NCI-H1417 treated with DMSO at 0.1 percent for 48 hours (cell line): Measurements from ENCODE around the gene COPB2.

ENCODE experiments used
- DNase-seq: peaks from one replicate; lab custom pipeline; 2025; lab: John Stamatoyannopoulos, UW

COPB2 gene

DNA sequence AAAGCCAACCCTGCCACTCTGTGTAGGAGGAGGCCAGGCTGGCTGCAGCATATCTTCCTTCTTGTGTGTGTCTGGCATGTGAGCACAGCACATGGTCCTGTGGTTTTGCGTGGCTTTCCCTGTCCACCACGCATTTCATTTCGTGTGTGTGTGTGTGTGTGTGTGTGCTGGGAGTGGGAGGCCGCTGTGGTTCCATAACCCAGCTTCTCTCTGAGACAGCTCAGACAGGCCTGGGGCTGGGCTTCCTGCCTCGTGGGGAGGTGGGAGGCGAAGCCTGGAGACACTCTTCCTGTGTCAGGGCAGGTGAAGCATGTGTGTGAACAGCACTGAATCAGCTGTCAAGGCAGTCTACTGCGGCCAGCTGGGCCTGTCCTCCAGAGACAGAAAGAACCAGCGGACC lies 61.6 kb downstream of the COPB2 start:
- no peak for DNase-seq

DNA sequence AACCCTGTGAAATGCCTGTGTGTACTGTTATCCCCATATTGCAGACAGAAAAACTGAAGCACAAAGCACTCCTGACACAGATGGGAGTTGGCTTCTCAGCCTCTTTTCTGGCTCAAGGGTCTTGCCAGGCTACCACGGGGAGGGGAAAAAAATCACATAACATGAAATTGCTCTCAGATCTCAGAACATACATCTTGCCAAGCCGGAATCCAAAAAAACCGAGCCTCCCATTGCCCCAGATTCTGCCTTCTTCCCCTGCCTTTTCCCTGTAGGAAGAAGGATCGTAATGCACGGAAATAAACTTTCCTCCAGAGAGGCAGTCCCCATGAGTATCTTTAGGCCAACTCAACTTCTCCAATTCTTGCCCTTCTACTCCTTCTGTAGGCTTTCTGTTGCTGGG lies 62.2 kb downstream of the COPB2 start:
- no peak for DNase-seq

DNA sequence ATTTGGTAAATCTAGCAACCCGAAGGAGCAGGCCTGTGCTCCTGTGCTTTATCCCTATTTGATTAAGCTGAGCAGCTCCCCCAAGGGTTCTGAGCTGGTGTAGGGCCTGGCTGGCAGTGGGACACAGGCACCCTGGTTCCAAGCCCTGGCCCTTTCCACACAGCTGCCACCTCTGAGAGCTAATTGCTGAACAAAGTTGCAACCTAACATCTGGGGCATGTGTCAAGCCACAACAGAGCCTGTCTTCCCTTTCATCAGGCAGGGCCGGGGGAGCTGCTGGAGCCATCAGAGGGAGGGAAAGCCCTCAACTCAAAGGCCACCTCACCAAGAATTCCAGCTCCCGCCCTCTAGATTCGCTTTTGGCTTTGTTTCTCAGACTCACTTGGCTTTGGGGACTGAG lies 62.7 kb downstream of the COPB2 start:
- DNase-seq = no peak

DNA sequence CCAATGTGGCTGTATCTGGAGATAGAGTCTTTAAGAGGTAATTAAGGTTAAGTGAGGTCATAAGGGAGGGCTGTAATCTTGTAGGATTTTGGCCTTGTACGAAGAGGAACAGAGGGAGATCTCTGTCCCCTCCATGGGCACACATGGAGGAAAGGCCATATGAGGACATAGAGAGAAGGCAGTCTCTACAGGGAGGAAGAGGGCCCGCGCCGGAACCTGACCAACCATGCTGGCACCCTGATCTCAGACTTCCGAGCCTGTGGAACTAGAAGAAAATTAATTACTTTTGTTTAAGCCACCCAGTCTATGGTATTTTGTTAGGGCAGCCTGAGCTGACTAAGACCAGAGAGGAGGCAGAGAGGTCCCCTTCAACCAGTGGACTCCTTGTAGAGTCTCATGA lies 63.3 kb downstream of the COPB2 start:
- DNase-seq = no peak

DNA sequence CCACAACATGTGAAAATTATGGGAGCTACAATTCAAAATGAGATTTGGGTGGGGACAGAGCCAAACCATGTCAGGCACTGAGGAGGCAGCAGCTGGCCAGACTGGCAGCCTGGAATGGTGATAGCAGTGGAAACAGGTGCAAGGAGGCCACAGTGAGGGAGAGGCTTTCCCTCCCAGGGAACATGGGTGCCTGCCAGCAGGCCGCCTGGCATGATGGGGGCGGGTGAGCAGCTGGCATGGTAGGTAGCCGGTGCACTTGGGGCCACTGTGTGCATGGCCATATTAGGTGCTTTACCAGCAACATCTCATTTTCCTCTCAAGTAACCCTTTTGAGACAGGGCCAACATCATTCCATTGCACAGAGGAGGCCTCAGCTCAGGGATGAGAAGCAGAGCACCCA lies 63.9 kb downstream of the COPB2 start:
- no peak for DNase-seq

DNA sequence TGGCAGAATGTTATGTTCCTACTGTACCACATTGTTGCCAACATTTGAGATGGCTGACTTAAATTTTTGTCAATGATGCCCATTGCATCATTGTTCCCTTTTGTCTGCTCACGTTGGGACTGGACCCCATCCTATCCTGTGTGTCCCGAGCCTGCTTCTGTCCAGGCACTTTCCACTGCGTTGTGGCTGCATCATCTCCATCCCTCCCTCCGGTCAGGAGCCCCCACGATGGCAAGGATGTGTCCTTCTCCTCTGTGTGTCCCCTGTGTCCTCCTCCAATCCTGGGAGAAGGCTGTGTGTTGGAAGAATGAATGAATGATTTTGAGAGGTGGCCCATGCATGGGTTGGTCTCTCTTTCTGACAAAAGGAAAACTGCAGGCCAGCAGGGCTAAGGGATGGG lies 65.0 kb downstream of the COPB2 start:
- no peak for DNase-seq

DNA sequence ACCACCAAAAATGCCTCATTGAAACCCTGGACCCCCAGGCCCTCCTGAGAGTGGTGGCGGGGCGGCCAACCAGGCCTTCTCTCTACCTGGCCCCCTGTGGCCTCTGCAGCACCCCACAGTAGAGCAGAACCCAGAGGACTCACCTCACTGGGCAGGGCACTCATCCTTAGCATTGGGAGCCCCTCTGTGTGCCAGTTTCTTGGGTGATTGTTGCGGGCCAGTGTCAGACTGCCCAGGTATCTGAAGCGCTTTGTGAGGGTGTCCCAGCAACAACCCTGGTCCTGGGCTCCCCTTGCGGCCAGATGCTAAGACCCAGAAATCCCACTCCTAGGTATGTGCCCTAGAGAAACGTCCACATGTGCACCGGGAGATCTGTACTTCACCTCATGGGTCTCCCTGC lies 66.3 kb downstream of the COPB2 start:
- DNase-seq = no peak

DNA sequence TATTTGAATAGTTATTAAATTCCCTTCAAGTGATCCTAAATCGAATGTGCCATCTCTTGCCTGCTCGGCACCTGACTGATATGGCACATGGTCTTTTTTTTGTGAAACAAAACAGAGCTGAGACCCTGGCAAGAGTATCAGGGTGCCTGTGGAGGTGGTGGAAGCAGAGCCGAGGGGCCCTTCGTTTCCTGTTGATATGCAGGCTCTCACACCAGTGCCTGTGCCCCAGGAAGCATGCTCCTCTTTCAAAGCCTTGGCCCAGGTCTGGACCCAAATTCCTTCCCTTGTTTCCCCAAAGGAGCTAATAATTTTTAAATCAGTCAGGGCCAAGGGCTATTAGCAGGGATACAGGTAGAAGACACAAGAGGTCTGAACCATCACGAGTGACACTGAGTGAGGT lies 67.1 kb downstream of the COPB2 start:
- no peak for DNase-seq

DNA sequence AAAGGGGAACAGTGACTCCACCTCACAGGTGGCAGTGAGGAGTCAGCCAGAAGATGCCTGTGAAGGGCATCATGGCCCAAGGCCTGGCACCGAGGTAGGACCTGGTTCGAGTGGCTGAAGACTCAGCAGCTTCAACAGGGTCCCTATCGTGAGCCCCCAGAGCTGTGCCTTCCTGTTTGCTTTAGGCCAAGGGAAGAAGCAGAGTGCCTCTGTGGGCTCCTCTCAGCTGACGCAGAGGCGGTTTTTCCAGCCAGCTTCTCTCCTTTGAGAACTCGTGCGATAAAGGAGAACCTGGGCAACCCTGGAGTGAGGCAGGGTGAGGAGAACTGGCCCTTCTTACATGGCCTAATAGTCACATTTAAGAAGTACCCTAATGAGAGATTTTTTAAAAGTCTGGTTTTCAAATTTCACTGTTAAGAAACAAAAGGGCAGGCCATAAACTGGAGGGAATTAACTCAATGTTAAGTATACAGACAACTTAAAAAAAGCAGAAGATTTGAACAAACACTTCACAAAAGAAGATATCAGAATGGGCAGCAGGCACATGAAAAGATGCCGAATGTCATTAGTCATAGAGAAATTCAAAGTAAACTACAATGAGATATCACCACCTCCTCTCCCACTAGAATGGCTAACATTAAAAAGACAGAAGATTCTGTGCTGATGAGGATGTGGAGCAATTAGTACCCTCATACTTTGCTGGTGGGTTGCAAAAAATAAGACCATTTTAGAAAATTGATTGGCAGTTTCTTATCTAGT lies 68.7 kb downstream of the COPB2 start:
- DNase-seq = no peak

DNA sequence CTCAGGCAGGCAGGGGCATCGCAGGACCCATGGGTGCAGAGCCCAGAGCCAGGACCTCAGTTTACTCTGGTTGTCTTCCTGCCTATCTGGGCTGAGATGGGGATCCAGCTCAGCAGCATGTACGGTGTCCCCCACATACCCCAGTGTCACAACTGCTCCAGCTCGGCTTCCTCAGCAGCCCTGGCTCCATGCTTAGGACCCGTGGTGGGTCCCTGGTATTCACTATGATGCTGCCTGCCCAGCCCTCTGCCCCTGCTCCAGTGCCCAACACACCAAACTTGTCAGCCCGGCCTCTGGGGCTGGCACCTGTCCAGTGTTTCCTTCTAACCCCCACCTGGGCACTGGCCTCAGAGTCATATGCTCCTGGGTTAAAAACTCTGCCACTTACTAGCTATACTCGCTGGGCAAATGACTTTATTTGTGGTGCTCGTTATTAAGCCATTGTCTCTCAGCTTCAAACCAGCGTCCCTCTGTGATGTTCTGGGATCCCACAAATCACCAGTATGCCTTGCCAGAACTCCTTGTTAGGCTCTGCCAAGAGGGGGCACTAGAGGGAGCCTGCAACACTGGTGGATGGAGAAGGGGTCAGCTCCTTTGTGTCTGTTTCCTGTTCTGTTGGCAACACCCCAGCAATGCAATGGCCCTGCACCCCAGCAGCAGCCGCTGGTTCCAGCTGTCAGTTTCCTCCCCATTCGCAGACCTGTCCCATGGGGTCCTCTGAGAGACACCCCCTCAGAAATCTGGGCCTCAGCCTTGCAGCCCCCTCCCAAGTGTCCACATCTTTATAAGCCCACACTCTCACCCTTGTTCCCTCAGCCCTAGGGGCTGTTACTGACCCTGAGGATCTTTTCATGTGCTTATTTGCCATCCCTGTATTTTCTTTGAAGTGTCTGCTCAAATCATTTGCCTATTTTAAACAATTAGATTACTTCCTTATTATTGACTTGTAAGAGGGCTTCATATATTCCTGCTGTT lies 69.7 kb downstream of the COPB2 start:
- no peak for DNase-seq

DNA sequence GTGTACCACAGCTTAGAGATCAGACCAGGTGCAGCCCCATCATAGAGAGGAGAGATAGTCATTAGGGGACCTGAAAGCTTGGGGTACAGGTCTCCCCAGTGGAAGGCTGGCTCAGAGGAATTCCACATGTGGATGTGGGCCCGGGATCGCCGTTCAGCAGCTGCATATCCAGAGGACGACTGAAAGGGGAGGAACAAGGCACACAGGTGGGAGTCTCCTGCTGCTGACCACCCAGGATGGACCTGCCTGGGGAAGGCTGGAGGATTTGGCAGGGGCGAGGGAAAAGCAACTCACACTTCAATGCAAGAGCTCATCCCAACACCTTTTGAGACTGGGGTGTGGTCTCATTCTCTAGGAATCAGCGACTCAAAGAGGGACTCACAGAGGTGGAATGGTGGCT lies 70.6 kb downstream of the COPB2 start:
- no peak for DNase-seq

DNA sequence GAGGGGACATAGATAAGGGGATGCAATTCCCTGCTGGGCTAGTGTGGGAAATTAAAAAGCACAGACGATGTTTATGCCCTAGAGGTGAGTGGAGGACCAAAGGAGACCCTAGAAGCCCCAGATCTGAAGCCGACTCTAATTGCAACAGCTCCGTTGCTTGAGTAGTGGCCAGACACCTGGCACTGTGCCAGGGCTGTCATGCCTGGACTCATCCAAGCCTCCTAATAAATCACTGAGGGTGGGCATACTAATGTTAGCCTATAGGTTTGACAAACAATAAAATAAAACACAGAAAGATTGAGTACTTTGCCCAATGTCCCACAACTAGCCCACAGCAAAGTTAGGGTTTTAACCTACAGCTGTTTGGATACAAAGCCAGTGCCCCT lies 71.0 kb downstream of the COPB2 start:
- DNase-seq = peak; percentile 38

DNA sequence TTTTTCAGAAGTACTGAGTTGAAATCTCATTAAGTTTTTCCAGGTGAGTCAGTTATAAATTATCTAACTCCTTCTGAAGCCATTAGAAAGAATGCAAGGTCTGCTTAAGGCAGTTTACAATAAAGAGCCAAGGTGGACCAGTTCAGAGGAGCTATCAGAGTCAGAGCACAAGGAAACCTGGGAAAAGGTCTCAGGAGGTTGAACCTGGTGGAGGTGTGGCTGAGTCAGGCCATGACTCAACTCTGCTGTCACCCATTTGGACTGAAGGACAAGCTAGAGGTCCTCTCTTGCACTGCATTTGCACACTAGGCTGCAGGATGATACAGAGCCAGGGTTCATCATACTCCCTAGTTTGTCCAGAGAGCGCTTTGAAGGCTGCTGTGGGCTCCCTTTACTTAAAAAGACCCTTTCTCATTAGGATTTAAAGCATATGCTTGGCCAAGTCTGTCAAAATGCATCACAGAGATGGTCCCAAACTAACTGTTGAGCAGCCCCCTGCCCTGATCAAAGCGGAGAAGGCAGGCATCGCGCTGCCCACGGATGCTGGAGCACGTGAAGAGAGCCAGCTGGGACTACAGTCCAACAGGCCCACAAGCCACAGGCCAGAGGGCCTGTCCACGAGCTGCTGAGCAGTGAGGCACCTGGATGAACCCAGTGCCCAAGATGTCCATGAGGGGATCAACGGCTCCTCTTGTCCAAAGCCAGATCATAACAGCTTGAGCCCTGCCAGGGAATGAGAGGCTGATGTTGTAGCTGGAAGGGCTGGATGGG lies 71.6 kb downstream of the COPB2 start:
- no peak for DNase-seq

DNA sequence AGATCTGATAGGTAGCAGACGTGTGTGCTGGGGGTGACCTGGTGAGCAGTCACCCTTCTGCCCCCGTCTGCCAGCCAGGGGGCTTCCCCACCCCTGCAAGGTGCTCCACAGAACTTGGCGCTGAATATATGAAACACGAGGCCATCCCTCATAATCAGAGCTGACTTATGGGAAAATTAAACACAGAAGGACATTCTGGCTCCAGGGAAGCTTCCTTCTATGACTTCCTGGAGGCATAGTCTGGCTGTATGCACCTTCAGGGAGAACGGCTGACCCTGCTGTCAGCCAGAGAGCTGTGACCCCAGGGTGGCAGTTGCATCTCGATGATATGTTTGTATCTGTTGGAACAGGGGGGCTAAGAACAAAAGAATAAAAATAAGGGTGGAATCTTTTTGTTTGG lies 72.2 kb downstream of the COPB2 start:
- DNase-seq = no peak

DNA sequence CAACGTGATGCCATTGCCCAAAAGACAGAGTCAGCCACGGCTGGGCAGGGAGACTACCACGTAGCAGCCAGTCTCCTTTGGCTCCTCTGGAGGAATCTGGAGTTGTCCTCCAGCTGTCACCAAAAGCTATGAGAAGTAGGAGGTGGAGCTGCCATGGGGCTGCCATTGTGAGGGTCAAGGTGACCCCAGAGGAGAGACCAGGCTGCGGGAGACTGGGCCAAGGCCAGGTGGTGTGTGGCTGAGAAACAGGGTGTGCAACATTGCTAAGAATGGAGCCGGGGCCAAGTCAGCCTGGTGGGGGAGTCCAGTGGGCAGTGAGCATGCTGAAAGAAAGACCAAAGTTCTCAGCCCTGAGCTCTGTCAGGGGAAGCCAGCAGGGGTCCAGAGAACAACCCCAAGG lies 75.5 kb downstream of the COPB2 start:
- no peak for DNase-seq

DNA sequence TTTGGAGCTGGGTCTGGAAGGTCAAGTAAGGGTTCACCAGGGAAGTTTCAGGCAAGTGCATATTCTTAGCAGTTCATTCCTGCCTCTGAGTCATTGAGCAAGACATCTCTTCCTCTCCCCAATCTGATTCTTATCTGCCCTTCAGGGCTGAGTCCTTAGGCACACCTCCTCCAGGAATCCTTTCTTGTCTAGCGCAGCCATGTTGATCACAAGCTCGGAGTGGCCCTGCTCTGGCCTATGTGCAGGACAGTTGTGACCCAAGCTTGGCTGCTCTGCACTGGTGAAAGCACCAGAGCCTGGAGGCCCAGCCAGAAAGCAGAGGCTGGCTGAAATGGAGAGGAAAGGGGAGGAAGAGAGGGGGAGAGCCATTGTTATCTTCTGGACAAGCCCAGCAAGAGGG lies 76.5 kb downstream of the COPB2 start:
- no peak for DNase-seq

DNA sequence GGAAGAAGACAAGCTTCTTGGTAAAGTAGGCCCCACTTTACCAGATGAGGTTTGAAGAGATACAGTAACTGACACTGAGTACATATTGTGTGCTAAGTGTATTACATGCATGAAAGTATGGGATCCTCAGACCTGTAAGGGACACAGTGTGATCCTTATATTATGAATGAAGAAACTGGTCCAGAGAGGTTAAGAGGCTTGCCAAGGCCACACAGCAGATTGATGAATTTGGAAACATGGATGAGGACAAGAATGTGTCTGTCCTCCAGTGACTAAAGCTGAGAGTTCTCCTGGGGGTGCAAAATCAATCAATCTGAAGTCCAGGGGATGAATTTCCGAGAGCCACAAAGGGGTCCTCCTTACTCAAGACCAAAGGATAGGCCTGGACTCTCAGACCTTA lies 77.0 kb downstream of the COPB2 start:
- DNase-seq = no peak

DNA sequence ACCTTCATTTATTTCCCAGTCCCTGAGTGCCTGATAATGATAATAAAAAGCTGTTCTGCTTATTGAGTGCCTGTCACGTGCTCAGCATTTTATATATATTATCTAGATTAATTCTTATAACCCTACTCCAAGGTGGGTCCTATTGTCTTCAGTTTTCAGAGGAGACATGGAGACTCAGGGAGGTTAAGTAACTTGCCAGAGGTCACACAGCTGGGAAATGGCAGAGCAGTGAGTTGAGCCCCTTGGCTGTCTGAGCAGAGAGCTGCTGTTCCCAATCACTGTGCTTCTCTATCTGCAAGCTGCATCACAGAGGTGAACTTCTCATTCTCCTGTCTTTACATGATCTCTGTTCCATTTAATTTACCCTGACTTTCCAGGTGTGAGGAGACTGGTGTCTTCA lies 77.9 kb downstream of the COPB2 start:
- DNase-seq = no peak

DNA sequence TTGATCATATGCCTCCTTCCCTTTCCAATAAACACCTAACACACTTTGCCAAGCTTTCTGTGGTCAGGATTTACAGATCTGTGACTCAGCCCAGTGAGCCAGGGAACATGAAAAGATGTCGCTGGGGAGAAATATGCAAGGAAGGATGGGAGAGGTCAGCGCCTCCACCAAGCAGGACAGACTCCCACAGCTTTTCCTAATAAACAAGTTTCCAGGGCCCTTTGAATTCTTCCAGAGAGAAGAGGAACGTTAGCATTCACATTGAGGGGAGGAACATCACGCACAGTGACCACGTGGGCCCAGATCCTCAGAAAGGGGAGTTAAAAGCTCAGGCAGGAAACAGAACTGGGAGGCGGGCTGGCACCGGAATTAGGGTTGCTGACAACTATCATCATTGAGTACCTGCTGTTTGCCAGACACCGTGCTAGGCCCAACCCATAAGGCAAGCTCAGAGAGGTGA lies 78.9 kb downstream of the COPB2 start:
- DNase-seq = no peak

DNA sequence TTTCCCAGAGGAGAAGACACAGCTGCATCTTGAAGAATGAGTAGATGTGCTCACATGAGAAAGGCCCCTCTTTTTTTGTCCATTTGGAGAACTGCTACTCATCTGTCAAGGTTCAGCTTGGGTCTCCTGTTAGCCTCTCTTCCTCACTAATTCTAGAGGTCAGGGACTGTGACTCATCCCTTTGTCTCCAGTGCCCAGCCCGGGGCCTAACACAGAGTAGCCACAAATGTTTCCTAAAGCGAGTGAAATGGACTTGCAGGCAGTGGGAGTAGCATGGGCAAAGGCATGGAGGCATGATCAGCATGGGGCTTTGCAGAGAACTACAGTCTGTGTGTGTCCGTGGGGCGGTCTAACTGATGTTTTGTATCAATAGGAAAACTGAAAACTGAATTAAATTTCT lies 79.6 kb downstream of the COPB2 start:
- DNase-seq = no peak

DNA sequence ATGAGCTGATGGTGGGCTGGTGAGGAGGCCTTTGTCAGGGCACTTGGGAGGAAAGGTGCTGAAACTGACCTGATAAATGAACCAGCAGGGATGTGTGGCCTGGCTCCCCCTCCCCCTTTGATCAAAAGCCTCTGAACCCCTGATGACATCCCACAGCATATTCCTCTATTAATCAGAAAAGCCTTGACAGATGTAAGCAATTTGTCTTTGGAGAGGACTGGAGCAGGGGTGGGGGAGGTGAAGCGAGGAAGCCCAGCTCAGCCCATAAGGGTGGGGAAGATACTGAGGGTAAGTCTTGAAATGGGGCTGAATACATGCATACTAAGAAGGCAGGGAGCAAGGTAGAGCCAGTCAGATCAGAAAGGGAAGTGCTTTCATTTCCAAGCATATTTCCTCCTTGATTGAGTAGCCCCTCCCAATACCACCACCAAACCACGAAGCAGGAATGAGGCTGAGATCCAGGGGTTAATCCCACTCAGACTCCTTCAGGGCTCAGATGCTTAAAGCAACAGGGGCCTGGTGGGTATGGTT lies 80.3 kb downstream of the COPB2 start:
- DNase-seq = no peak

DNA sequence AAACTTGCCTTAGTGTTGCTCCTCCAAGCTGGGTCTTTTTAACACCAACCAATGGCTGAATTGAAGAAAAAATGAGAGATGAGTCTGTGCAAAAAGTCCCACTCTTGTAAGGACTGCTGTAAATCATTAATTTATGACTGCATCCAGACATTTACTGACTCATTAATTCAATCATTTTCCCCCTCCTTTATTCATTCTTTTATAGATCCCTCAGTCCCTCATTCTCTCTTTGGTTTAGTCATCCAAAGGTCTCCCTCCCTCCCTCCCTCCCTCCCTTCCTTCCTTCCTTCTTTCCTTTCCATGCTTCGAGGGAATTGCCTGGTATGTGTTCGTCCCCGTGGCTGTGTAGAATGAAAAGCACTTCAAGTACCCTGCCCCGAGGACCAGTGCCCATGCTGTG lies 80.9 kb downstream of the COPB2 start:
- no peak for DNase-seq
